Adrenal gland (tissue), 12 donors: ENCODE measurements around the gene ARHGEF26. TPM values are rescaled to one million over a fixed set of nuclear protein-coding genes. Genes with fewer than 3 reads are reported as not detected.

Experiments
- DNase-seq, 7 donors: peaks; one replicate each; pipeline ENCODE4 v3.0.0-alpha.2; 2019 to 2020
- H3K27ac ChIP-seq, 5 donors: fragments of 200-600 bp; sonication (generic) in 4 of 5; 1 replicate in 3 of 5; 2 replicates in 2 of 5; pipeline versions ENCODE4 v1.5.1 to v1.8.0; 2016 to 2020; ENCODE audit warnings: mild to moderate bottlenecking in 1 of 5
- H3K27me3 ChIP-seq: fragments of 200-600 bp; 2 replicates; pipeline ENCODE4 v1.8.0; 2021
- H3K36me3 ChIP-seq, 2 donors: fragments of 200-600 bp; replicated peaks in 1 of 2; 1 replicate in 1 of 2; 2 replicates in 1 of 2; pipeline versions ENCODE4 v1.5.1 to v1.8.0; 2018 to 2022
- H3K4me1 ChIP-seq, 2 donors: fragments of 200-600 bp; replicated peaks in 1 of 2; 1 replicate in 1 of 2; 2 replicates in 1 of 2; pipeline versions ENCODE4 v1.5.1 to v1.8.0; 2018 to 2021
- H3K4me3 ChIP-seq, 4 donors: fragments of 200-600 bp; sonication (generic) in 3 of 4; one replicate each; pipeline ENCODE4 v1.5.1; 2016 to 2018
- H3K9me3 ChIP-seq, 3 donors: fragments of 200-600 bp; sonication (generic) in 1 of 3; replicated peaks in 1 of 3; 1 replicate in 2 of 3; 2 replicates in 1 of 3; pipeline versions ENCODE4 v1.5.1 to v1.8.0; 2016 to 2021
- CTCF ChIP-seq, 6 experiments: fragments of 450-650 bp in 4 of 6; fragments of 200-600 bp in 2 of 6; sonication (generic) in 1 of 6; IDR thresholded peaks; 1 replicate in 5 of 6; 2 replicates in 1 of 6; pipeline versions ENCODE4 v1.5.1 to v1.8.0; 2016 to 2021; ENCODE audit warnings: antibody characterized with exemption in 6 of 6, mild to moderate bottlenecking in 2 of 6, moderate library complexity in 1 of 6
- POLR2A ChIP-seq, 2 donors: fragments of 450-650 bp; IDR thresholded peaks; one replicate each; pipeline ENCODE4 v1.6.1; 2017; ENCODE audit warnings: antibody characterized with exemption in 2 of 2, mild to moderate bottlenecking in 2 of 2, moderate library complexity in 1 of 2
- WGBS, 4 donors: extraction: QIAGEN DNeasy Blood & Tissue Kit in 2 of 4; methylation state at CpG; one replicate each; pipeline versions ENCODE4 v1.1.5 to v1.1.7; 2013 to 2017; 5-methylcytosine and 5-hydroxymethylcytosine counted together
- intact Hi-C, 2 donors: fragments of 100-400 bp; cut with DNase I; formaldehyde crosslinking; loops; one replicate each; pipeline versions ENCODE4 v1.14.1 to v1.15.0; 2022 to 2023
- polyA plus RNA-seq, 3 donors: library from polyadenylated mRNA; stranded (reverse); fragments of 200-250 nt in 2 of 3; fragments of 350-450 nt in 1 of 3; fragmentation: Illumina TruSeq in 1 of 3; extraction: RNeasy Lipid Tissue Mini Kit (QIAGEN cat#74804) in 1 of 3; gene quantifications; one replicate each; pipeline ENCODE4 v1.2.3, GENCODE V29; 2013 to 2014
- total RNA-seq, 9 donors: library from RNA; depleted of rRNA in 4 of 9; stranded (reverse); fragments of >200 nt in 4 of 9; fragments of 120-200 nt in 1 of 9; fragmentation: NEBNext Ultra II Directional in 1 of 9; extraction: Animal tissue kit (Norgen Biotek cat#: 25700) in 1 of 9; gene quantifications; one replicate each; pipeline versions ENCODE4 v1.1.0 to v1.2.4, GENCODE V29; 2013 to 2023
- donor health status: healthy with polysubstance abuse.
- donor health status: Bipolar disorder and iron deficiency.
- donor health status: DM: yes; HTN: yes; CAD: no.
- donor health status: DM: no; HTN: no; CAD: no.
- donor health status: DM: no; HTN: no; CAD: no.
- donor health status: DM: yes; HTN: yes; CAD: no.

The ARHGEF26 gene
- total and polyA plus RNA-seq, 12 donors = 1.4 to 9.9 (median 3.8) TPM

DNA sequence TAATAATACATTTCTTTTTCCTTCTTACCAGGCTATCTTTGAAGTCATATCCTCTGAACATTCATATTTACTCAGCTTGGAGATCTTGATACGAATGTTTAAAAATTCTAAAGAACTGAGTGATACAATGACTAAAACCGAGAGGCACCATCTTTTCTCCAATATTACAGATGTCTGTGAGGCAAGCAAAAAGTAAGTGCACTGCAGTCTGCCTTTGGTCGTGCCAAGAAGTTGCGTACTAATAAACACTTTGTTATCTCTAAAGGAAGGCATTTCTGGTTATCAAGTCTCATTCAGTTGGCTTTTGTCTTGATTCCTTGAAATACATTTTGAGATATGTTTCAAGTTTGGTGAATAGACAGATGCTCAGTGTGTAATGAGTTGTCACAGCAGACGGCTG lies 31.6 kb downstream of the ARHGEF26 start:
- no peak for TF ChIP-seq POLR2A (IDR thresholded peaks at IDR 0.05)
- TF ChIP-seq CTCF (IDR thresholded peaks at IDR 0.05) = no peak
- Histone ChIP-seq H3K36me3 (no peaks in the 10 kb centered on the region), H3K4me3 (no peak overlapping the region), H3K4me1 (no peaks in the 10 kb centered on the region), H3K27me3 (no peaks in the 10 kb centered on the region), H3K27ac (no peak overlapping the region), H3K9me3 (no peaks in the 10 kb centered on the region)
- intact Hi-C loops = no loop called here
- WGBS, 4 donors = 83 to 92% (median 85%) methylated on average over 5 of the region's 5 CpGs
- DNase-seq = no peak

DNA sequence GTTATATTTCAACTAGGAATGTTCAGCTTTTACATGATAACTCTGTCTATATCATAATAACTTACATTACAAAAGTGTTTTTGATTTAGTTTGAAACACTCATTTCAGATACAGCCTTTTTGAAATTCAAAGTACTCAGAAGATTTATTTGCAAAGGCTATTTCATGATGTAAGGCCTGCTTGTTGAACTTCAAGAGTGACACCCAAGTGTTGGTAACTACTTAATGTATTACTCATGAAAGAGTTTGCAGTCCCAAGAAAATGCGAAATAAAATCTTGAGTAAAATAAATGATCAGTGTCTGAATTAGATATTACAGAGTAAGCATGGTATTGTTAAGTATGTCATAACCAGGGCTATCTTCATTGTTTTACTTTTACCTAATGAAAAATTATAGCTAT lies 35.3 kb downstream of the ARHGEF26 start:
- Histone ChIP-seq H3K4me3 (no peak overlapping the region), H3K4me1 (no peaks in the 10 kb centered on the region), H3K9me3 (no peaks in the 10 kb centered on the region), H3K36me3 (no peaks in the 10 kb centered on the region), H3K27me3 (no peaks in the 10 kb centered on the region), H3K27ac (no peak overlapping the region)
- no peak for DNase-seq
- 75 to 93% (median 87%) methylated on average over 1 of the region's 1 CpG for WGBS, 4 donors
- TF ChIP-seq CTCF (IDR thresholded peaks at IDR 0.05) = no peak
- no peak for TF ChIP-seq POLR2A (IDR thresholded peaks at IDR 0.05)
- intact Hi-C loops = no loop called here

DNA sequence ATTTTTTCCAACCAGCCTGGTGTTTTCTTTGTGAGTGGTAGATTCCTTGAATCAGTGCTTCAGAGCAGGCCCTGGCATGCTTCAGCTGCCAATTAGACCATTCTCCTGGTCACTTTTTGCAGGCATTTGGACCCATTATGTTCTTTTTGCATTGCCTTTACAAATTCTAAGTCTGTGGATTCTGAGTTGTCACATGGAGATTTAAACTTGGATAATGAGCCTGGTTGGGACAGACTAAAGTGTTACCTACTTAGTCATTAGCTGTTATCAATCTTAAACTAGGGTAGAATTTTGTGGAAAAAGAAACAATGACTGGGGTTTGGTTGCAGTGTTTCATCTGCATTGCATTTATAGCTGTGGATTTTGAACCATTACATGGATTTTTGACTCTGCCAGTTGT lies 40.6 kb downstream of the ARHGEF26 start:
- no peak for DNase-seq
- Histone ChIP-seq H3K9me3 (no peaks in the 10 kb centered on the region), H3K4me1 (no peaks in the 10 kb centered on the region), H3K36me3 (no peaks in the 10 kb centered on the region), H3K27me3 (no peaks in the 10 kb centered on the region), H3K27ac (no peak overlapping the region), H3K4me3 (no peak overlapping the region)
- TF ChIP-seq CTCF (IDR thresholded peaks at IDR 0.05) (no peak), POLR2A (IDR thresholded peaks at IDR 0.05) (no peak)
- intact Hi-C loops = no loop called here

- TF ChIP-seq CTCF (IDR thresholded peaks at IDR 0.05) (no peak), POLR2A (IDR thresholded peaks at IDR 0.05) (no peak)
- DNase-seq = no peak
- H3K4me1 ChIP-seq = no peaks in the 10 kb centered on the region
- H3K36me3 ChIP-seq = no peaks in the 10 kb centered on the region
- intact Hi-C loops = no loop called here
- no peaks in the 10 kb centered on the region for H3K27me3 ChIP-seq
- 89 to 95% (median 92%) methylated on average over 2 of the region's 2 CpGs for WGBS, 4 donors
- H3K9me3 ChIP-seq = no peaks in the 10 kb centered on the region
- no peak overlapping the region for H3K27ac ChIP-seq
- no peak overlapping the region for H3K4me3 ChIP-seq
These were observed 43.2 kb downstream of the ARHGEF26 start for GRCh38 chr3:154164387-154164786.
